Liver (tissue), 9 donors: ENCODE results near the gene ZNF814. TPM values are rescaled to one million over a fixed set of nuclear protein-coding genes. Genes with fewer than 3 reads are reported as not detected.
"Not testable (repeated sequence)": the region's sequence is repeated elsewhere in the genome, so short reads cannot be mapped to it uniquely, and the experiment has no call there.

Experiments used
- DNase-seq: peaks from one replicate; pipeline ENCODE4 v3.0.0-alpha.2; 2017; ENCODE audit warnings: low spot score
- H3K27ac ChIP-seq, 2 donors: one replicate each; pipeline ENCODE4 v1.7.0; 2013; ENCODE audit warnings: inconsistent platforms in 2 of 2, low read length in 2 of 2, control low read depth in 1 of 2, low read depth in 1 of 2, mild to moderate bottlenecking in 1 of 2
- H3K27me3 ChIP-seq, 4 donors: one replicate each; pipeline versions ENCODE4 v1.6.1 to v1.7.0; 2013; ENCODE audit warnings: low read length in 3 of 4, inconsistent platforms in 1 of 4, mild to moderate bottlenecking in 1 of 4, moderate library complexity in 1 of 4; ENCODE audit not compliant: control insufficient read depth in 4 of 4, insufficient read depth in 4 of 4
- H3K36me3 ChIP-seq, 4 donors: one replicate each; pipeline versions ENCODE4 v1.6.1 to v1.7.0; 2013; ENCODE audit warnings: low read length in 3 of 4, mild to moderate bottlenecking in 3 of 4, low read depth in 1 of 4, moderate library complexity in 1 of 4; ENCODE audit not compliant: control insufficient read depth in 4 of 4, insufficient read depth in 3 of 4
- H3K4me1 ChIP-seq, 4 donors: one replicate each; pipeline versions ENCODE4 v1.6.1 to v1.7.0; 2013; ENCODE audit warnings: low read length in 3 of 4, mild to moderate bottlenecking in 3 of 4, moderate library complexity in 1 of 4; ENCODE audit not compliant: control insufficient read depth in 4 of 4, insufficient read depth in 4 of 4
- H3K4me3 ChIP-seq, 3 donors: one replicate each; pipeline versions ENCODE4 v1.6.1 to v1.7.0; 2013; ENCODE audit warnings: low read length in 3 of 3, control low read depth in 1 of 3, low read depth in 1 of 3, mild to moderate bottlenecking in 1 of 3
- H3K9ac ChIP-seq, 2 donors: one replicate each; pipeline ENCODE4 v1.7.0; 2013; ENCODE audit warnings: low read length in 2 of 2, mild to moderate bottlenecking in 2 of 2, moderate library complexity in 2 of 2, control low read depth in 1 of 2, low read depth in 1 of 2
- H3K9me3 ChIP-seq, 4 donors: one replicate each; pipeline versions ENCODE4 v1.6.1 to v1.7.0; 2013; ENCODE audit warnings: low read length in 3 of 4; ENCODE audit not compliant: control insufficient read depth in 4 of 4
- EGR1 ChIP-seq, 2 donors: IDR thresholded peaks; 2 replicates each; pipeline ENCODE4 v1.6.1; 2016 to 2018; ENCODE audit warnings: antibody characterized with exemption in 2 of 2, low read depth in 2 of 2
- FOXA2 ChIP-seq: IDR thresholded peaks from 2 replicates; pipeline ENCODE4 v1.6.1; 2016; ENCODE audit warnings: antibody characterized with exemption
- GABPA ChIP-seq, 2 donors: IDR thresholded peaks in 1 of 2; conservative IDR thresholded peaks in 1 of 2; 2 replicates each; pipeline ENCODE4 v1.6.1; 2016; ENCODE audit warnings: antibody characterized with exemption in 2 of 2, mild to moderate bottlenecking in 1 of 2, moderate library complexity in 1 of 2
- HNF4A ChIP-seq, 2 donors: conservative IDR thresholded peaks; 2 replicates each; pipeline ENCODE4 v1.6.1; 2016; ENCODE audit warnings: antibody characterized with exemption in 2 of 2, mild to moderate bottlenecking in 2 of 2
- HNF4G ChIP-seq: IDR thresholded peaks from 2 replicates; pipeline ENCODE4 v1.6.1; 2016; ENCODE audit warnings: antibody characterized with exemption
- JUND ChIP-seq, 2 donors: IDR thresholded peaks; 2 replicates each; pipeline ENCODE4 v1.6.1; 2016; ENCODE audit warnings: antibody characterized with exemption in 2 of 2
- NR2F2 ChIP-seq: IDR thresholded peaks from 2 replicates; pipeline ENCODE4 v1.6.1; 2016; ENCODE audit warnings: antibody characterized with exemption
- RAD21 ChIP-seq, 2 donors: IDR thresholded peaks; 2 replicates each; pipeline ENCODE4 v1.6.1; 2016; ENCODE audit warnings: antibody characterized with exemption in 2 of 2, mild to moderate bottlenecking in 2 of 2
- RXRA ChIP-seq, 2 donors: IDR thresholded peaks; 2 replicates each; pipeline ENCODE4 v1.6.1; 2017 to 2018; ENCODE audit warnings: antibody characterized with exemption in 2 of 2, mild to moderate bottlenecking in 1 of 2
- SP1 ChIP-seq: IDR thresholded peaks from 2 replicates; pipeline ENCODE4 v1.6.1; 2018; ENCODE audit warnings: antibody characterized with exemption, mild to moderate bottlenecking
- TAF1 ChIP-seq: conservative IDR thresholded peaks from 2 replicates; pipeline ENCODE4 v1.6.1; 2016; ENCODE audit warnings: antibody characterized with exemption, mild to moderate bottlenecking
- YY1 ChIP-seq: IDR thresholded peaks from 2 replicates; pipeline ENCODE4 v1.6.1; 2016; ENCODE audit warnings: antibody characterized with exemption, mild to moderate bottlenecking
- WGBS: extraction: QIAGEN DNeasy Blood & Tissue Kit; methylation state at CpG from one replicate; pipeline ENCODE4 v1.1.7; 2013; 5-methylcytosine and 5-hydroxymethylcytosine counted together
- polyA plus RNA-seq, 2 donors: library from polyadenylated mRNA; stranded (reverse) in 1 of 2; unstranded in 1 of 2; fragments of 200-250 nt in 1 of 2; fragments of >200 nt in 1 of 2; fragmentation: Nextera tagmentation in 1 of 2; extraction: Ambion mirVana in 1 of 2; gene quantifications; one replicate each; pipeline versions ENCODE4 v1.2.1 to v1.2.3, GENCODE V29; 2013 to 2015
- total RNA-seq, 2 donors: library from RNA; depleted of rRNA; stranded (reverse); fragments of >200 nt; gene quantifications; one replicate each; pipeline ENCODE4 v1.2.3, GENCODE V29; 2014
- TF ChIP-seq, protein P1 (sequence below): IDR thresholded peaks from 2 replicates; pipeline ENCODE4 v1.6.1; 2016; ENCODE audit warnings: antibody characterized with exemption
- TF ChIP-seq, protein P2 (sequence below): IDR thresholded peaks from 2 replicates; pipeline ENCODE4 v1.6.1; 2016; ENCODE audit warnings: antibody characterized with exemption
- TF ChIP-seq, protein P3 (sequence below): IDR thresholded peaks from 2 replicates; pipeline ENCODE4 v1.6.1; 2016; ENCODE audit warnings: antibody characterized with exemption, mild to moderate bottlenecking
- TF ChIP-seq, protein P4 (sequence below): IDR thresholded peaks from 2 replicates; pipeline ENCODE4 v1.6.1; 2016; ENCODE audit warnings: antibody characterized with exemption
- TF ChIP-seq, protein P5 (sequence below): fragments of 150-350 bp; IDR thresholded peaks from 2 replicates; pipeline ENCODE4 v1.5.1; 2017; ENCODE audit warnings: improper control_type of control experiment, low read depth, low read length; ENCODE audit not compliant: missing input control
- donor health status: healthy.
- donor health status: healthy.
- donor health status: healthy.
- donor health status: healthy.
- donor health status: healthy.

Gene ZNF814
- total and polyA plus RNA-seq, 4 donors: 6.9 to 13.8 (median 8.2) TPM

DNA sequence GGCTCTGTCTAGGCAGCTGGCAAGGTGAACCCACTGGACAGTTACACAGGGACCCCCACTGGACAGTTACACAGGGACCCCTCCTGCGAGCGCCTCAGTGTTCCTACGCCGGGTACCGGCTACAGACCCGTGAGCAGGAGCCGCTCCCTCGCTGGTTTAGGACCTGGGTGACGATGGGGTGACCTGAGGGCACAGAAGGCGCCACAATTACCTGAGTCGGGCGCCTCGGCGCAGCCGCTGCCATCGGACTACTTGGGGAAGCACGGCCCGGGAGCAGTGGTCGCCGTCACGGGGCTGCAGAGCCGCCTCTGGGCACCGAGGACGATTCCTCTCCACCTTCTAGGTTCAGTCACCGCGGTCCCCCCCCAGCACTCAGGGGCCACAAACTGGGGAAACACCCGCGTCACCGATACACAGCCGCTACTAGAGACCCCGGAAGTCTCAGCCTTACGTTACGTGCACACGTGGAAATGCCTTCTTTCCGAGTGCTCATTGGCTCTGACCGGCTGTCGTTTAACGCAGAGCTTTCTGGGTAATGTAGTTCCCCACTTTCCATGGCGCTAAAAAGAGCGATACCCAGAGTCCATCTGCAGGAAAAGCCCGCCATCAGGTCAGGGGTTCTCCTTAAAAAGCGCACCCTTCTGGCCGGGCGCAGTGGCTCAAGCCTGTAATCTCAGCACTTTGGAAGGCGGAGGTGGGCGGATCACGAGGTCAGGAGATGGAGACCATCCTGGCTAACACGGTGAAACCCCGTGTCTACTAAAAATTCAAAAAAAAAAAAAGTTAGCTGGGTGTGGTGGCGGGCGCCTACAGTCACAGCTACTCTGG is 27.5 kb upstream of the ZNF814 start, which contains the start of gene ZNF417:
Gene ZNF417 (minus strand): TSS at position 425 of the 828 bp plus-strand sequence. CDS start 181 bp downstream, at position 244.
- H3K4me1 ChIP-seq: peaks cover 0 to 17% (median 13%) of the 10 kb centered on the region in 4 donors
- WGBS: 1% methylated on average over 51 of the region's 51 CpGs
- H3K9ac ChIP-seq: peak within 1 kb of the TSS; percentile 70 to 85
- H3K36me3 ChIP-seq: peaks cover 1 to 23% (median 12%) of the 10 kb centered on the region in 4 donors
- not testable (repeated sequence) for H3K27me3 ChIP-seq
- TF ChIP-seq, protein P1, sequence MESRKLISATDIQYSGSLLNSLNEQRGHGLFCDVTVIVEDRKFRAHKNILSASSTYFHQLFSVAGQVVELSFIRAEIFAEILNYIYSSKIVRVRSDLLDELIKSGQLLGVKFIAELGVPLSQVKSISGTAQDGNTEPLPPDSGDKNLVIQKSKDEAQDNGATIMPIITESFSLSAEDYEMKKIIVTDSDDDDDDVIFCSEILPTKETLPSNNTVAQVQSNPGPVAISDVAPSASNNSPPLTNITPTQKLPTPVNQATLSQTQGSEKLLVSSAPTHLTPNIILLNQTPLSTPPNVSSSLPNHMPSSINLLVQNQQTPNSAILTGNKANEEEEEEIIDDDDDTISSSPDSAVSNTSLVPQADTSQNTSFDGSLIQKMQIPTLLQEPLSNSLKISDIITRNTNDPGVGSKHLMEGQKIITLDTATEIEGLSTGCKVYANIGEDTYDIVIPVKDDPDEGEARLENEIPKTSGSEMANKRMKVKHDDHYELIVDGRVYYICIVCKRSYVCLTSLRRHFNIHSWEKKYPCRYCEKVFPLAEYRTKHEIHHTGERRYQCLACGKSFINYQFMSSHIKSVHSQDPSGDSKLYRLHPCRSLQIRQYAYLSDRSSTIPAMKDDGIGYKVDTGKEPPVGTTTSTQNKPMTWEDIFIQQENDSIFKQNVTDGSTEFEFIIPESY: peak; percentile 42
- TF ChIP-seq RAD21 (IDR thresholded peaks at IDR 0.05): peak; percentile 50 to 66
- peak; percentile 26 to 34 for TF ChIP-seq RXRA (IDR thresholded peaks at IDR 0.05)
- TF ChIP-seq YY1: peak; percentile 96
- TF ChIP-seq SP1: peak; percentile 28
- TF ChIP-seq HNF4A (conservative IDR thresholded peaks at IDR 0.05): peak in 1 of 2 donors; percentile 41
- peak; percentile 67 for TF ChIP-seq NR2F2
- TF ChIP-seq, protein P2, sequence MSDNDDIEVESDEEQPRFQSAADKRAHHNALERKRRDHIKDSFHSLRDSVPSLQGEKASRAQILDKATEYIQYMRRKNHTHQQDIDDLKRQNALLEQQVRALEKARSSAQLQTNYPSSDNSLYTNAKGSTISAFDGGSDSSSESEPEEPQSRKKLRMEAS: peak; percentile 92
- peak; percentile 53 to 92 for TF ChIP-seq GABPA (IDR thresholded peaks at IDR 0.05 in 1 of 2, conservative IDR thresholded peaks at IDR 0.05 in 1 of 2)
- TF ChIP-seq EGR1 (IDR thresholded peaks at IDR 0.05; ENCODE audit: low read depth in 2 of 2): peak; percentile 68 to 78
- DNase-seq: peak; percentile 83
- peaks cover 0 to 13% (median 4%) of the 10 kb centered on the region in 4 donors for H3K9me3 ChIP-seq
- H3K4me3 ChIP-seq: peak within 1 kb of the TSS; percentile 68 to 97 (median 72)
- peak within 1 kb of the TSS; percentile 59 to 62 for H3K27ac ChIP-seq

DNA sequence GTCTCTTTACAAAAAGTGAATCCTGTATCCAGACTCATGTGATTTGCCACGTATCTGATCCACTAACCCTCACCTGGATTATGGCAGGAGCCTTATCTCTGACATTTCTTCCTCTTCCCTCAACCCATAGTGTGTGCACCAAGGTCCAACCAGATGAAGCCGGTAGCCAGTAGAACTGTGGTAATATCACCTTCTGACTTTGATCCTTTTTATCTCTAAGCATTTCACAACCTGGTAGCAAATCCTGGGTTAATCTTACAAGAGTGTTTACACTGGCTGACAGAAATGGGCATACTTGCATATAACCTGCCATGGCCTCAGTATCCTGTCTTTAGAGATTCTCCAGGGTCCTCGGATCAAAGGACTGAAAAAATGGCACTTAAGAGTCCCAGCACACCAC is 25.7 kb upstream of the ZNF814 start:
- Histone ChIP-seq H3K9me3 (peaks cover 0 to 18% (median 5%) of the 10 kb centered on the region in 4 donors), H3K4me1 (peaks cover 0 to 17% (median 13%) of the 10 kb centered on the region in 4 donors), H3K27ac (no peak overlapping the region), H3K9ac (no peak overlapping the region), H3K4me3 (peak overlapping the region in 1 of 3 donors; percentile 97), H3K27me3 (no peaks in the 10 kb centered on the region), H3K36me3 (peaks cover 0 to 29% (median 21%) of the 10 kb centered on the region in 4 donors)
- 34% methylated on average over 3 of the region's 3 CpGs for WGBS
- DNase-seq: no peak
- TF ChIP-seq YY1 (no peak), NR2F2 (no peak), JUND (IDR thresholded peaks at IDR 0.05) (peak in 1 of 2 donors; percentile 29), RXRA (IDR thresholded peaks at IDR 0.05) (peak in 1 of 2 donors; percentile 51), HNF4G (no peak), TAF1 (no peak), GABPA (IDR thresholded peaks at IDR 0.05 in 1 of 2, conservative IDR thresholded peaks at IDR 0.05 in 1 of 2) (peak in 1 of 2 donors; percentile 47), SP1 (no peak), RAD21 (IDR thresholded peaks at IDR 0.05) (no peak), FOXA2 (peak; percentile 12), HNF4A (conservative IDR thresholded peaks at IDR 0.05) (peak in 1 of 2 donors; percentile 71)
- TF ChIP-seq, protein P3, sequence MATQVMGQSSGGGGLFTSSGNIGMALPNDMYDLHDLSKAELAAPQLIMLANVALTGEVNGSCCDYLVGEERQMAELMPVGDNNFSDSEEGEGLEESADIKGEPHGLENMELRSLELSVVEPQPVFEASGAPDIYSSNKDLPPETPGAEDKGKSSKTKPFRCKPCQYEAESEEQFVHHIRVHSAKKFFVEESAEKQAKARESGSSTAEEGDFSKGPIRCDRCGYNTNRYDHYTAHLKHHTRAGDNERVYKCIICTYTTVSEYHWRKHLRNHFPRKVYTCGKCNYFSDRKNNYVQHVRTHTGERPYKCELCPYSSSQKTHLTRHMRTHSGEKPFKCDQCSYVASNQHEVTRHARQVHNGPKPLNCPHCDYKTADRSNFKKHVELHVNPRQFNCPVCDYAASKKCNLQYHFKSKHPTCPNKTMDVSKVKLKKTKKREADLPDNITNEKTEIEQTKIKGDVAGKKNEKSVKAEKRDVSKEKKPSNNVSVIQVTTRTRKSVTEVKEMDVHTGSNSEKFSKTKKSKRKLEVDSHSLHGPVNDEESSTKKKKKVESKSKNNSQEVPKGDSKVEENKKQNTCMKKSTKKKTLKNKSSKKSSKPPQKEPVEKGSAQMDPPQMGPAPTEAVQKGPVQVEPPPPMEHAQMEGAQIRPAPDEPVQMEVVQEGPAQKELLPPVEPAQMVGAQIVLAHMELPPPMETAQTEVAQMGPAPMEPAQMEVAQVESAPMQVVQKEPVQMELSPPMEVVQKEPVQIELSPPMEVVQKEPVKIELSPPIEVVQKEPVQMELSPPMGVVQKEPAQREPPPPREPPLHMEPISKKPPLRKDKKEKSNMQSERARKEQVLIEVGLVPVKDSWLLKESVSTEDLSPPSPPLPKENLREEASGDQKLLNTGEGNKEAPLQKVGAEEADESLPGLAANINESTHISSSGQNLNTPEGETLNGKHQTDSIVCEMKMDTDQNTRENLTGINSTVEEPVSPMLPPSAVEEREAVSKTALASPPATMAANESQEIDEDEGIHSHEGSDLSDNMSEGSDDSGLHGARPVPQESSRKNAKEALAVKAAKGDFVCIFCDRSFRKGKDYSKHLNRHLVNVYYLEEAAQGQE: no peak
- TF ChIP-seq, protein P4, sequence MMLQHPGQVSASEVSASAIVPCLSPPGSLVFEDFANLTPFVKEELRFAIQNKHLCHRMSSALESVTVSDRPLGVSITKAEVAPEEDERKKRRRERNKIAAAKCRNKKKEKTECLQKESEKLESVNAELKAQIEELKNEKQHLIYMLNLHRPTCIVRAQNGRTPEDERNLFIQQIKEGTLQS: no peak
- TF ChIP-seq, protein P5, sequence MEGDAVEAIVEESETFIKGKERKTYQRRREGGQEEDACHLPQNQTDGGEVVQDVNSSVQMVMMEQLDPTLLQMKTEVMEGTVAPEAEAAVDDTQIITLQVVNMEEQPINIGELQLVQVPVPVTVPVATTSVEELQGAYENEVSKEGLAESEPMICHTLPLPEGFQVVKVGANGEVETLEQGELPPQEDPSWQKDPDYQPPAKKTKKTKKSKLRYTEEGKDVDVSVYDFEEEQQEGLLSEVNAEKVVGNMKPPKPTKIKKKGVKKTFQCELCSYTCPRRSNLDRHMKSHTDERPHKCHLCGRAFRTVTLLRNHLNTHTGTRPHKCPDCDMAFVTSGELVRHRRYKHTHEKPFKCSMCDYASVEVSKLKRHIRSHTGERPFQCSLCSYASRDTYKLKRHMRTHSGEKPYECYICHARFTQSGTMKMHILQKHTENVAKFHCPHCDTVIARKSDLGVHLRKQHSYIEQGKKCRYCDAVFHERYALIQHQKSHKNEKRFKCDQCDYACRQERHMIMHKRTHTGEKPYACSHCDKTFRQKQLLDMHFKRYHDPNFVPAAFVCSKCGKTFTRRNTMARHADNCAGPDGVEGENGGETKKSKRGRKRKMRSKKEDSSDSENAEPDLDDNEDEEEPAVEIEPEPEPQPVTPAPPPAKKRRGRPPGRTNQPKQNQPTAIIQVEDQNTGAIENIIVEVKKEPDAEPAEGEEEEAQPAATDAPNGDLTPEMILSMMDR: no peak
- TF ChIP-seq, protein P2: no peak
